H9 (cell line): ENCODE results near the gene LEKR1. TPM values are rescaled to one million over a fixed set of nuclear protein-coding genes. Genes with fewer than 3 reads are reported as not detected.

ENCODE experiments used
- DNase-seq: peaks from one replicate; pipeline ENCODE4 v3.0.0-alpha.2; 2017
- H2AFZ ChIP-seq: one replicate; pipeline ENCODE4 v1.6.1; 2013; ENCODE audit warnings: mild to moderate bottlenecking, low read length, control low read depth, moderate library complexity
- H2AK5ac ChIP-seq: 2 replicates; pipeline ENCODE4 v1.6.1; 2013; ENCODE audit warnings: low read length, control low read depth, mixed read lengths; ENCODE audit not compliant: insufficient read length
- H2BK120ac ChIP-seq: one replicate; pipeline ENCODE4 v1.6.1; 2013; ENCODE audit warnings: low read depth, mild to moderate bottlenecking, low read length, control low read depth, inconsistent platforms; ENCODE audit not compliant: poor library complexity, severe bottlenecking
- H2BK12ac ChIP-seq: 2 replicates; pipeline ENCODE4 v1.6.1; 2013; ENCODE audit warnings: low read length, control low read depth, mixed read lengths, low read depth; ENCODE audit not compliant: insufficient read length
- H2BK15ac ChIP-seq: 2 replicates; pipeline ENCODE4 v1.6.1; 2013; ENCODE audit warnings: low read depth, low read length, control low read depth
- H2BK20ac ChIP-seq: one replicate; pipeline ENCODE4 v1.6.1; 2013; ENCODE audit warnings: low read depth, mild to moderate bottlenecking, low read length, control low read depth, inconsistent platforms; ENCODE audit not compliant: poor library complexity, severe bottlenecking
- H2BK5ac ChIP-seq: 2 replicates; pipeline ENCODE4 v1.6.1; 2013; ENCODE audit warnings: low read length, control low read depth, mixed read lengths; ENCODE audit not compliant: insufficient read length
- H3K14ac ChIP-seq: 2 replicates; pipeline ENCODE4 v1.6.1; 2013; ENCODE audit warnings: low read length, control low read depth; ENCODE audit not compliant: insufficient read depth
- H3K18ac ChIP-seq: 2 replicates; pipeline ENCODE4 v1.6.1; 2013; ENCODE audit warnings: low read depth, mild to moderate bottlenecking, mixed read lengths, low read length, control low read depth; ENCODE audit not compliant: insufficient read length
- H3K23ac ChIP-seq: 2 replicates; pipeline ENCODE4 v1.6.1; 2013; ENCODE audit warnings: low read length, control low read depth, mixed read lengths, low read depth; ENCODE audit not compliant: insufficient read length
- H3K23me2 ChIP-seq: 2 replicates; pipeline ENCODE4 v1.6.1; 2013; ENCODE audit warnings: low read depth, mild to moderate bottlenecking, mixed read lengths, low read length, control low read depth; ENCODE audit not compliant: insufficient read length, poor library complexity, severe bottlenecking
- H3K27ac ChIP-seq: 2 replicates; pipeline ENCODE4 v1.5.1; 2013; ENCODE audit warnings: low read length, control low read depth, mixed read lengths, low read depth; ENCODE audit not compliant: insufficient read length
- H3K27me3 ChIP-seq: 2 replicates; pipeline ENCODE4 v1.6.1; 2013; ENCODE audit warnings: low read length, control low read depth, inconsistent platforms; ENCODE audit not compliant: insufficient read depth
- H3K4ac ChIP-seq: 2 replicates; pipeline ENCODE4 v1.6.1; 2013; ENCODE audit warnings: low read depth, mild to moderate bottlenecking, control low read depth, inconsistent platforms, low read length, moderate library complexity
- H3K4me1 ChIP-seq: 2 replicates; pipeline ENCODE4 v1.6.1; 2013; ENCODE audit warnings: low read length, control low read depth, inconsistent platforms; ENCODE audit not compliant: insufficient read depth
- H3K4me2 ChIP-seq: 2 replicates; pipeline ENCODE4 v1.6.1; 2013; ENCODE audit warnings: low read length, control low read depth, mixed read lengths; ENCODE audit not compliant: insufficient read length, insufficient read depth
- H3K56ac ChIP-seq: 2 replicates; pipeline ENCODE4 v1.6.1; 2013; ENCODE audit warnings: low read depth, mild to moderate bottlenecking, mixed read lengths, low read length, control low read depth; ENCODE audit not compliant: insufficient read length
- H3K79me1 ChIP-seq: 2 replicates; pipeline ENCODE4 v1.6.1; 2013; ENCODE audit warnings: low read depth, mild to moderate bottlenecking, moderate library complexity, low read length, control low read depth, inconsistent platforms; ENCODE audit not compliant: insufficient read depth, poor library complexity, severe bottlenecking
- H3K79me2 ChIP-seq: 2 replicates; pipeline ENCODE4 v1.6.1; 2013; ENCODE audit warnings: low read length, control low read depth, inconsistent platforms; ENCODE audit not compliant: insufficient read depth
- H3K9ac ChIP-seq: 2 replicates; pipeline ENCODE4 v1.6.1; 2013; ENCODE audit warnings: low read length, control low read depth, mixed read lengths; ENCODE audit not compliant: insufficient read length; ENCODE audit errors: extremely low read depth
- H3K9me3 ChIP-seq: one replicate; pipeline ENCODE4 v1.6.1; 2013; ENCODE audit warnings: low read depth, low read length, inconsistent platforms; ENCODE audit not compliant: control insufficient read depth
- H3T11ph ChIP-seq: one replicate; pipeline ENCODE4 v1.6.1; 2013; ENCODE audit warnings: mild to moderate bottlenecking, low read length, control low read depth, inconsistent platforms
- H4K20me1 ChIP-seq: one replicate; pipeline ENCODE4 v1.6.1; 2013; ENCODE audit not compliant: control insufficient read depth, insufficient read length, insufficient read depth
- H4K5ac ChIP-seq: 2 replicates; pipeline ENCODE4 v1.6.1; 2013; ENCODE audit warnings: low read depth, mild to moderate bottlenecking, mixed read lengths, low read length, control low read depth; ENCODE audit not compliant: insufficient read length
- H4K8ac ChIP-seq: replicated peaks from 2 replicates; pipeline ENCODE4 v1.6.1; 2013; ENCODE audit warnings: low read length, control low read depth, mixed read lengths, low read depth; ENCODE audit not compliant: insufficient read length
- H4K91ac ChIP-seq: 2 replicates; pipeline ENCODE4 v1.6.1; 2013; ENCODE audit warnings: low read depth, mild to moderate bottlenecking, moderate library complexity, mixed read lengths, low read length, control low read depth; ENCODE audit not compliant: insufficient read length
- H3K27ac Mint-ChIP-seq, 3 experiments: 2 replicates in 2 of 3; 3 replicates in 1 of 3; pipeline ENCODE4 v1.8.0; 2020 to 2021; ENCODE audit warnings: mixed read lengths in 3 of 3, mild to moderate bottlenecking in 1 of 3, moderate library complexity in 1 of 3
- H3K27me3 Mint-ChIP-seq: 2 replicates; pipeline ENCODE4 v1.8.0; 2021; ENCODE audit warnings: low read depth, mild to moderate bottlenecking, moderate library complexity, mixed read lengths
- H3K36me3 Mint-ChIP-seq, 3 experiments: 2 replicates in 2 of 3; 3 replicates in 1 of 3; pipeline ENCODE4 v1.8.0; 2020 to 2021; ENCODE audit warnings: low read depth in 3 of 3, mixed read lengths in 3 of 3; ENCODE audit not compliant: insufficient read depth in 1 of 3
- H3K4me1 Mint-ChIP-seq, 2 experiments: 2 replicates each; pipeline ENCODE4 v1.8.0; 2020; ENCODE audit warnings: mixed read lengths in 2 of 2
- H3K4me3 Mint-ChIP-seq, 2 experiments: 2 replicates in 1 of 2; 3 replicates in 1 of 2; pipeline ENCODE4 v1.8.0; 2020 to 2021; ENCODE audit warnings: mild to moderate bottlenecking in 2 of 2, mixed read lengths in 2 of 2, moderate library complexity in 1 of 2
- H3K9me3 Mint-ChIP-seq, 2 experiments: 2 replicates in 1 of 2; 3 replicates in 1 of 2; pipeline ENCODE4 v1.8.0; 2020; ENCODE audit warnings: mild to moderate bottlenecking in 2 of 2, mixed read lengths in 2 of 2, moderate library complexity in 1 of 2
- CTCF ChIP-seq: fragments of 200-600 bp; sonication (generic); conservative IDR thresholded peaks from 3 replicates; pipeline ENCODE4 v1.8.0; 2021; ENCODE audit warnings: antibody characterized with exemption, mild to moderate bottlenecking
- WGBS: extraction: QIAGEN DNeasy Blood & Tissue Kit; methylation state at CpG from one replicate; pipeline ENCODE4 v1.1.7; 2013; ENCODE audit warnings: missing lambda C conversion rate, low lambda C conversion rate, mixed read lengths; ENCODE audit not compliant: insufficient read length; ENCODE audit errors: extremely low coverage; 5-methylcytosine and 5-hydroxymethylcytosine counted together
- total RNA-seq: library from RNA; stranded (reverse); gene quantifications from 2 replicates; pipeline ENCODE4 v1.2.1, GENCODE V29; 2021

LEKR1 gene
- total RNA-seq, 1 experiment from 2014 or later = not detected

GRCh38 chr3:156957715-156958114 lies 131.6 kb downstream of the LEKR1 start:
- no peaks in the 10 kb centered on the region; a peak in 1 of 7 replicates for H3K36me3 Mint-ChIP-seq
- Histone ChIP-seq H2BK12ac (no peak overlapping the region), H3K27ac (no peak overlapping the region), H3K14ac (no peak overlapping the region), H3T11ph (no peak overlapping the region), H3K18ac (no peak overlapping the region), H3K4me1 (no peaks in the 10 kb centered on the region), H3K23ac (no peak overlapping the region), H2BK15ac (no peak overlapping the region), H3K79me1 (no peaks in the 10 kb centered on the region), H3K56ac (no peak overlapping the region), H4K91ac (no peak overlapping the region), H3K23me2 (no peaks in the 10 kb centered on the region), H3K4me2 (no peak overlapping the region), H4K20me1 (no peaks in the 10 kb centered on the region), H3K4ac (no peak overlapping the region), H4K8ac (no peak overlapping the region), H2AK5ac (no peak overlapping the region), H4K5ac (no peak overlapping the region), H2BK120ac (no peak overlapping the region), H2BK20ac (no peak overlapping the region), H3K79me2 (no peaks in the 10 kb centered on the region), H3K9ac (no peak overlapping the region), H2AFZ (no peak overlapping the region), H3K27me3 (no peaks in the 10 kb centered on the region), H3K9me3 (no peaks in the 10 kb centered on the region), H2BK5ac (no peak overlapping the region)
- H3K4me1 Mint-ChIP-seq = no peaks in the 10 kb centered on the region
- no peaks in the 10 kb centered on the region; the same call in 1 of the 2 replicates for H3K27me3 Mint-ChIP-seq
- TF ChIP-seq CTCF = no peak
- no peak overlapping the region for H3K27ac Mint-ChIP-seq
- no peak for DNase-seq
- H3K4me3 Mint-ChIP-seq = no peak overlapping the region
- WGBS = no CpG with 5 or more reads among the region's 1 CpG
- H3K9me3 Mint-ChIP-seq = no peaks in the 10 kb centered on the region; a peak in 2 of 5 replicates
